GM21381 (cell line): ENCODE data around the gene HNRNPA0.
A peak's percentile ranks its signal among the peaks of the same experiment; 100 is the strongest.

ENCODE experiments used
- ATAC-seq: cut with Tn5 transposase; IDR thresholded peaks from one replicate; pipeline ENCODE4 v1.9.1; 2021; ENCODE audit warnings: mild to moderate bottlenecking, moderate library complexity; ENCODE audit not compliant: unreplicated experiment

Gene HNRNPA0

GRCh38 chr5:137754961-137755762, 999 bp upstream of the HNRNPA0 start:
- ATAC-seq = peak; percentile 15

- peak; percentile 8 for ATAC-seq
Observed at GRCh38 chr5:137753691-137754187, 424 bp downstream of the HNRNPA0 start.

GRCh38 chr5:137752905-137753690, 1.1 kb downstream of the HNRNPA0 start:
- no peak for ATAC-seq

- ATAC-seq = no peak
Observed at GRCh38 chr5:137751869-137752491, 2.2 kb downstream of the HNRNPA0 start.

- ATAC-seq = no peak
Observed at GRCh38 chr5:137750436-137750835, 3.7 kb downstream of the HNRNPA0 start.

GRCh38 chr5:137747848-137748247, 6.3 kb downstream of the HNRNPA0 start:
- ATAC-seq = no peak

GRCh38 chr5:137743031-137743640, 11.0 kb downstream of the HNRNPA0 start:
- ATAC-seq = peak; percentile 85

GRCh38 chr5:137741718-137742117, 12.4 kb downstream of the HNRNPA0 start:
- no peak for ATAC-seq

- ATAC-seq = no peak
Observed at GRCh38 chr5:137739737-137740136, 14.4 kb downstream of the HNRNPA0 start.

GRCh38 chr5:137738947-137739346, 15.2 kb downstream of the HNRNPA0 start:
- ATAC-seq = no peak

GRCh38 chr5:137737349-137738131, 16.6 kb downstream of the HNRNPA0 start:
- ATAC-seq = no peak

- no peak for ATAC-seq
Observed at GRCh38 chr5:137736496-137736895, 17.7 kb downstream of the HNRNPA0 start.

- peak; percentile 57 for ATAC-seq
Observed at GRCh38 chr5:137735555-137736284, 18.4 kb downstream of the HNRNPA0 start, which contains the start of gene KLHL3. KLHL3 (minus strand) TSS chr5:137736089; CDS start chr5:137735646, 443 bp downstream.

GRCh38 chr5:137734962-137735554, 19.1 kb downstream of the HNRNPA0 start:
- peak; percentile 31 for ATAC-seq

GRCh38 chr5:137734331-137734730, 19.8 kb downstream of the HNRNPA0 start:
- ATAC-seq = no peak

GRCh38 chr5:137733922-137734321, 20.2 kb downstream of the HNRNPA0 start:
- no peak for ATAC-seq

- ATAC-seq = no peak
Observed at GRCh38 chr5:137733006-137733405, 21.2 kb downstream of the HNRNPA0 start.

GRCh38 chr5:137731176-137731575, 23.0 kb downstream of the HNRNPA0 start:
- no peak for ATAC-seq

GRCh38 chr5:137730336-137730735, 23.8 kb downstream of the HNRNPA0 start:
- no peak for ATAC-seq
